Measurements from ENCODE around the gene CA11.
A peak's percentile ranks its signal among the peaks of the same experiment; 100 is the strongest.

The CA11 gene

DNA sequence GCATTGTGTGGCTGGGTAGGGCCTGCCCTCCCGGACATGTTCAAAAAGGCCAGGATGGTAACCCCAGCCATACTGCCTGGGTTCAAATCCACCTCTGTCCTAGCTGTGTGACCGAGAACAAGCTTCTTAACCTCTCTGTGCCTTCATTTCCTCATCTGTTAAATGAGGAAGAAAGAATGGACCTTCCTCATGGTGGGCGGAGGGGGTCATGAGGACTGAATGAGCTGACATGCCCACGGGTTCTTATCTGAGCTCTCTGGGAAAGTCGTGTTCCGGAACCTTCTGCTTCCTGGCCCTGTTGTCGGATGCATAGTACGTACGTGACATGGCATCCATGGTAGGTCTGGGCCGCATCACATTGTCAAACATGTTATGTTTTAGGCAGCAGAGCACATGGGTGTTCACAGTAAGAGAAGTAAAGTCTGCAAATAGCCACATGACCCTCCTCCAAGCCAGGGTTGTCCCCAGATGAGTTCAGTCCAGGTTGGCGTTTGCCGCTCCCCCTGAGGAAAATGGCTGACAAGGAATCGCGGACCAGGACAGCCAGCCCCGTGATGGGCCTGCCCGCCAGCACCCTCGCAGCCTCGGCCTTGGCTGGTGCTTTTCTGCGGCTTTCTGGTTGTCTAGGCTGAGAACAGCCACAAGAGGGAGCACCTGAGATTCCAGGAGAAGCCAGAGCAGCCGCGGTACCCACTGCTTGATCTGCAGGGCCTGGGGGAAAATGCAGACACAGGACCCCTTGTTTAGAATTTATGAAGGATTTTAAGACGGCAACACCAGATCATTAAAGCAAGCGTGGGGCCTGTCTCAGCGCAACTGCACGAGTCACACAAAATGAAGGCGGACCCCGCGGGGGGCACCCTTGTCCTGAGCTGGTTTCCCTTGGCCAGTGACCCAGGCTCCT lies 29.2 kb upstream of the CA11 start:
- DNase-seq (ENCODE audit: low read depth in 1 of 2, low spot score in 1 of 2) = peak; percentile 82 to 87
- no peak for TF ChIP-seq JUND (IDR thresholded peaks at IDR 0.05; ENCODE audit: low read depth)
- in situ Hi-C loops (cut with HindIII; ENCODE audit: low pct_unique_long_range_greater_than_20kb, low sequenced_read_pairs) = no loop called here

DNA sequence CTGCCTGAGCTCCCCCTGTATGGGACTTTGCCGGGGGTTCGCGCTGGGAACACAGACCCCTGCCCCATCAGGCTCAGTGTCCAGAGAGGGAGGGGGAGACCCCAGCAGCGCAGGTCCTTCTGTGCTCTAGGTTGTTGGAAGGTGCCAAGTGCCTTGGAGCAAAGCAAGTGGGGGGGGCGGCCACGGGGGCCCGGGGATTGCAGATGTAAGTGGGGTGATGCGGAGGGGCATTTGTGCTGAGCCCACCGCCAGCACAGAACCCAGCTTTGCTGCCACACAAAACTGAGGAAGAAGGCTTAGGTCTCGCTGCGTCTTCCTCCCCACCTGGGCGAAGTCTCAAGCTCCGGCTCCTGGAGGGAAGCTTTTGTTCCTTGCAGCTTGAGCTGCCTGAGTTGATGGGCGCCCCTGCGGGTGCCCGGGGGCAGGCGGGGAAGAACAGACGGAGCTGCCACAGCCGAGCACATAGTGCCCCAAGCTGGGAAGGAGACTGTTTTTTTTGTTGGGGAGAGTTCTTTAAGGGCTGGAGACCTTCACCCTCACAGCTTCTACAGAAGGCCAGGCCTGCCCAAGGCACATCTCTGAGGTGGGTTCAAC lies 28.3 kb upstream of the CA11 start:
- in situ Hi-C loops (cut with HindIII; ENCODE audit: low pct_unique_long_range_greater_than_20kb, low sequenced_read_pairs) = no loop called here
- TF ChIP-seq JUND (IDR thresholded peaks at IDR 0.05; ENCODE audit: low read depth) = no peak
- no peak for DNase-seq (ENCODE audit: low read depth in 1 of 2, low spot score in 1 of 2)

DNA sequence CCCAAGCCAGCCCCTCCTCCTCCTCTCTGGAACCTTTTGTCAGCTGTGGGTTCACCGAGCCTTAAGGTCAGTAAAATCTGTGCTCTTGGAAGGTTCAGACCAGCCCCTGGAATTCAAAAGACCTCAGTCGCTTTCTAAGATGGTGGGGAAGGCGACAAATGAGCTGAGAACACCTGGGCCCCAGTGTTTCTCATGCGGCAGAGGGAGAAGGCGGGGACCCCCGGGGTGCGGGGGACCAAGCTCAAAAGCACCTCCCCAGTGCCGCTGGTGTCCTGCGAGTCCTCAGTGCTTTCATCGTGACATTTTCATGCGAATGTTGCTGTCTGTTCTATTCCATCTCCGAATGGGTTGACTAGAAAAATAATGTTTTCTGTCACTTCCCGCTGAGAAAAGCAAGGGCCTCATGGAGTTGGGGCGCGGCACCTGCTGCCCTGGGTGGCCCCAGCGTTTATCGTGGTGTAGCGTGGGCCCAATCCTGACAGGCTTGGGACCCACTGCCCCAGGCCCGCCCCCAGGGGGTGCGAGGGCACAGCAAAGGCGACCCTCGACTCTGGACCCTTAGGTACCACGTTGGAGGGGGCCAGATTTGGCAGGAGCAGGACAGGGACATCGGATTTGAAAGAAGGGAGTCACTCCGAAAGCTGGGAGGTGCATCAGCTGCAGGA lies 27.6 kb upstream of the CA11 start:
- DNase-seq (ENCODE audit: low read depth in 1 of 2, low spot score in 1 of 2) = no peak
- TF ChIP-seq JUND (IDR thresholded peaks at IDR 0.05; ENCODE audit: low read depth) = no peak
- in situ Hi-C loops (cut with HindIII; ENCODE audit: low pct_unique_long_range_greater_than_20kb, low sequenced_read_pairs) = no loop called here

DNA sequence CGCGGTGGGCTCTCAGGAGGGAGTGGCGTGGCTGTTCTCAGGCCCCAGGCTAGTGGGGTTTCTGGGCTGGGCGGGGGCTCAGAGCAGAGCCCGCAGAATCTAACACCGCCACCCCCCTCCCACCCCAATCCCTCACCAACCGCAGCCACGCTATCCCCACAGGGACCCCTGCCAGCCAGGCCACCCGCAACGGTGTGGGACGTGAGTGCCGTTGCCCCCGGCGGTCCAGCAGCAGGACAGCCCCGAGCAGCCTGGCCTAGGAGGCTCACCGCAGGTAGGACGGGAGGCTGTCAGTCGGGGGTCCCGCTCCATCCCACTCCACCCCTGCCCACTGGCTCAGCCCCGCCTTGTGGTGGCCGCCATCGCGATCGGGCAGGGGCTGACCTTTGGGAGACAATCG lies 27.0 kb upstream of the CA11 start, which contains the start of gene NTN5:
TSS of gene NTN5 (minus strand) at position 24 of the 400 bp plus-strand sequence. CDS start 2,031 bp downstream, outside the sequence.
- in situ Hi-C loops (cut with HindIII; ENCODE audit: low pct_unique_long_range_greater_than_20kb, low sequenced_read_pairs) = no loop called here
- TF ChIP-seq JUND (IDR thresholded peaks at IDR 0.05; ENCODE audit: low read depth) = no peak
- no peak for DNase-seq (ENCODE audit: low read depth in 1 of 2, low spot score in 1 of 2)

DNA sequence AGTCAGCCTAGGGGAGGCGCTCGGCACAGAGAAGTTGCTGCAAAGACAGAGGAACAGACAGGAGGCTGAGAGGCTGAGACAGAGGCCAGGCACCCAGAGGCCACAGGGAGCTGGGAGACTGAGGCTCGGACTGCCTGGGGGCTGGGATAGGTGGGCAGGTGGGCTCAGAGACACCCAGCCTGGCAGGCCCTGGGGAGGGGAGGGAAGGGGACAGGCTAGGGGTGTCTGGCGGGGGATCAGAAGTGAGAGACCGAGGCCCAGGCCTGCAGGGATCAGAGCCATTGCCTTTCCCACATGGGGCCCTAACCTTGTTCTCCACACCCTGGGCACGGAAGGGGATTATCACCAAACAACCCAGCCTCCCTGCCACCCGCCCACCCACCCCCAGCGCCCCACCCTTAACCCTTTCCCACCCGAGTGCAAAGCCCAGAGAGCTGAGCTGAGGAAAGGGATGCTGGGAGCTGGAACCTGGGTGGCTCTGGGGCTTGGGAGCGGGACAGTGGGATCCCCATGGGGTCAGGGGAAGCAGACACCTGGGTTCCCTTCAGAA lies 25.5 kb upstream of the CA11 start:
- no peak for DNase-seq (ENCODE audit: low read depth in 1 of 2, low spot score in 1 of 2)
- TF ChIP-seq JUND (IDR thresholded peaks at IDR 0.05; ENCODE audit: low read depth) = no peak
- in situ Hi-C loops (cut with HindIII; ENCODE audit: low pct_unique_long_range_greater_than_20kb, low sequenced_read_pairs) = no loop called here

DNA sequence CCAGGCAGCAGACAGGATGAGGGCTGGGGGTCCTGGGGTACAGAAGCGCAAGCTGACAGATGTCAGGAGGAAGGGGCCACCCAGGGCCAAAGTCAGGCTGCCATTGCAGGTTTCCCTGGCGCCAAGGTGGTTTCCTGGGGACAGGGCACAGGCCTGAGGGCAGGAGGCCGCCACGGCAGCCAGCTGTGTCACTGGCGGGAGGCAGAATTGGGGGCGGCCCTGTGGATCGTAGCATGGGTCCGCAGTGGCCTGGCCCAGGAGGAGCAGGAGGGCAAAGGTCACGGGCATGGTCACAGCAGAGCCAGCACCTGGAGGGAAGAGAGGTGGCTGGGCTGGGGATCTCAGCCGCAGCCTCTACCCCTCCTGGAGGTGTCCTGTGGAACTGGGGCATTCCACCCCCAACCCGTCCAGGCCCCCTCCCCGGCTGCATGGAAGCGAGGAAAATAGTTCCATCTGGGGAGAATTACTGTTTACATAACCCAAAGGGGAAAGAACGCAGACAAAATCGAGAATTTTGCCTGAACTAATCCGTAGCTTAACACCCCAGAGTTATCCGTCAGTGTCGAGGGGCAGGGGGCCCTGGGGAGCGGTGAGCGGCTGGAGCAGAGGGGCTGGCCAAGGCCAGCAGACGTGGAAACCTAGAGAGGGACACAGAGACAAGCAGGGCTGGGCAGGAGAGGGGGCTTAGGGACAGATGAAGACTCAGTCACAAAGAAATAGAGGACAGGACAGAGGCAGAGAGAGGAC lies 24.9 kb upstream of the CA11 start:
- no peak for TF ChIP-seq JUND (IDR thresholded peaks at IDR 0.05; ENCODE audit: low read depth)
- in situ Hi-C loops (cut with HindIII; ENCODE audit: low pct_unique_long_range_greater_than_20kb, low sequenced_read_pairs) = no loop called here

DNA sequence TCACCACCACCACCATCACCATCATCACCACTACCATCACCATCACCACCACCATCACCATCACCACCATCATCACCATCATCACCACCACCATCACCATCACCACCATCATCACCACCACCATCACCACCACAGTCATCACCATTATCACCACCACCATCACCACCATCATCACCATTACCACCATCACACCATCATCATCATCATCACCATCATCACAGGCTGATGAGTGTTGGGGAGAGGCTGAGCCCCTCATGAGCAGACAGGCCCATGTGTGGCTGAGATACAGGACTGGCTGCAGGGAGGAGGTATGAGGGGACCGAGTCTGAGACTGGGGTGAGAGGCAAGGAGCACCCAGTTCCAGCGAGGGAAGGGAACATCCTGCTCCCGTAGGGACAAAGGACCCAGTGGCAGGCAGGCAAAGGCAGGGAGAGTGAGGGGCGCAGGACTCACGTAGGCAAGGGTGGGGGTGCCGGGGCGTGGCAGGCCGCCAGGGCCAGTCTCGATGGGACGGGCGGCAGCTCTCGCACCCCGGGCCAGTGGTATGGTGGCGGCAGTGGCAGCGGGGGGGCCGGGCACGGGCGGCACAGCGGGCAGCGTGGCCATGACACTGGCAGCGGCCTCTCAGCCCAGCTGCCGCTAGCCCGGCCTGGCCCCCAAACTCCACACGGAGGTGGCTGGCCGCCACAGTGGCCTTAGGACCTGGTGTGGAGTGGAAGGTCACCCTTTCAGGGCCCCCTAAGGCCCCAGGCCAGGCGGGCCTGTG lies 24.1 kb upstream of the CA11 start:
- no peak for DNase-seq (ENCODE audit: low read depth in 1 of 2, low spot score in 1 of 2)
- in situ Hi-C loops (cut with HindIII; ENCODE audit: low pct_unique_long_range_greater_than_20kb, low sequenced_read_pairs) = no loop called here
- TF ChIP-seq JUND (IDR thresholded peaks at IDR 0.05; ENCODE audit: low read depth) = no peak

More for the DNA sequence above, 24.9 kb upstream of the CA11 start:
- no peak for DNase-seq (ENCODE audit: low read depth in 1 of 2, low spot score in 1 of 2)

DNA sequence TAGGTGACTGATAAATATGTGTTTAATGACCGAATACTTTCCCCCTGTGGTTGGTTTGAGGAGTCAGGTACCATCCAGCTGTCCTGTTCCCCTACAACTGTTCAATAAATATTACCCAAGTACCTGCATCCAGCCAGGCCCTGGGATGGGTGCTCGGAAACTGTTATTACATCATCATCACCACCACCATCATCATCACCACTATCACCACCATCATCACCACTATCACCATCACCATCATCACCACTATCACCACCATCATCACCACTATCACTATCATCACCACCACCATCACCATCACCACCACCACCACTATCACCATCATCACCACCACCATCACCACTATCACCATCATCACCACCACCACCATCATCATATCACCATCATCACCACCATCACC lies 22.8 kb upstream of the CA11 start:
- DNase-seq (ENCODE audit: low read depth in 1 of 2, low spot score in 1 of 2) = no peak
- in situ Hi-C loops (cut with HindIII; ENCODE audit: low pct_unique_long_range_greater_than_20kb, low sequenced_read_pairs) = no loop called here
- TF ChIP-seq JUND (IDR thresholded peaks at IDR 0.05; ENCODE audit: low read depth) = no peak

DNA sequence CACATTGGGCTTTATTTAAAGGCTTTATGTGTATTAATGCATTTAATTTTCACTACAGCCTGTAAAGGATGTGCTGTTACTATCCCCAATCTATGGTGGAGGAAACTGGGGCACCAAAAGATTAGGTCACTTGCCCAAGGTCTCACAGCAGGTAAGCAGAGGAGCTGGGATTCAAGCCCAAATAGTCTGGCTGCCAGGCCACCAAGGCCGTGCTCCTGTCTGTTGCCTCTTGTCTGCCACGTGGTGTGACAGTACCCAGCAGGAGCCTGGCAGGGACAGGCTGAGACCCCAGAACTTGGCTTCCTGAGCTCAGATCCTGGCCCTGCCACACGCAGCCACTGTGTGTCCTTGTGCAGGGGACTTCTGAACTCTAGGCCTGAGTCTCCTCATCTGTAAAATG lies 22.3 kb upstream of the CA11 start:
- in situ Hi-C loops (cut with HindIII; ENCODE audit: low pct_unique_long_range_greater_than_20kb, low sequenced_read_pairs) = no loop called here
- no peak for DNase-seq (ENCODE audit: low read depth in 1 of 2, low spot score in 1 of 2)
- no peak for TF ChIP-seq JUND (IDR thresholded peaks at IDR 0.05; ENCODE audit: low read depth)

DNA sequence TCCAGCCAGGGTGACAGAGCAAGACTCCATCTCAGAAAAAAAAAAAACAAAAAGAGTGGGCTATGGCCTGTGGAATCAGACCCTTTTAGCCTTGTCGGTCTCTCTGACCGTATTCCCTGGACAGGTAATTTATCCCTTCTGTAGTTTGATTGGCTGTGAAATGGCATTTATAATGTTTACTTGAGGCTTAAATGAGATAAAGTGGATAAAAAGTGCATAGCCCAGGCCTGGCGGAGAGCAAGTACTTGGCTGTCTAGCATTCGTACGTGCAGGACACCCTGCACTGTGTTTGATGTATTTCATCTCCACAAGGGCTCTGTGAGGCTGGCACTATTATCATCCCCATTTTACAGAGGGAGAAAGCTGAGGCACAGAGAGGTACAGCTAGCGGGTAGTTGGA lies 19.8 kb upstream of the CA11 start:
- in situ Hi-C loops (cut with HindIII; ENCODE audit: low pct_unique_long_range_greater_than_20kb, low sequenced_read_pairs) = no loop called here
- no peak for TF ChIP-seq JUND (IDR thresholded peaks at IDR 0.05; ENCODE audit: low read depth)
- peak; percentile 43 for DNase-seq (ENCODE audit: low read depth in 1 of 2, low spot score in 1 of 2)

DNA sequence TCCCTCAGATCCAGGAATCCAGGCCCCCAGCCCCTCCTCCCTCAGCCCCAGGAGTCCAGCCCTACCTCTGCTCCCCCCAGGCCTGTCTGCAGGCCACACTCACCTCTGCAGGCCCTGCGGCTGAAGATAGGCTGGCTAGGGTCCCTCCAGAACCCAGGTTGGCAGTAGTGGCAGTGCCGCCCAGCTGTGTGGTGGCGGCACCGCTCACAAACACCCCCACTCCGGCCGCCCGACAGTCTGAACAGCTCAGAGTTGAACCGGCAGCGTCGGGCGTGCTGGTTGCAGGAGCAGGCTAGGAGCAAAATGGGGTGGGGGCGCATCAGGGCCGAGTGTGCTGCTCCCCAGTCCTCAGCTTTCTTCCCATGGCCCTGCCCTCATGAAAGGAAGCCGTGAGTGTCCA lies 18.5 kb upstream of the CA11 start:
- no peak for DNase-seq (ENCODE audit: low read depth in 1 of 2, low spot score in 1 of 2)
- in situ Hi-C loops (cut with HindIII; ENCODE audit: low pct_unique_long_range_greater_than_20kb, low sequenced_read_pairs) = no loop called here
- TF ChIP-seq JUND (IDR thresholded peaks at IDR 0.05; ENCODE audit: low read depth) = no peak

All from T47D (cell line).